ENCODE measurements around the gene MFF. TPM values are rescaled to one million over a fixed set of nuclear protein-coding genes. Genes with fewer than 3 reads are reported as not detected.

The MFF gene
- total RNA-seq, 1 experiment from 2014 or later = 161 TPM

GRCh38 chr2:227398684-227399670 lies 73.9 kb downstream of the MFF start:
- Histone ChIP-seq H3K4me1 (no peaks in the 10 kb centered on the region; the same call in 1 of the 2 replicates), H3K4me3 (ENCODE audit: low read depth, low read length) (no peak overlapping the region), H3K27me3 (replicated peaks; ENCODE audit: control insufficient read depth, insufficient read depth, low read length) (no peaks in the 10 kb centered on the region), H3K9me3 (no peaks in the 10 kb centered on the region), H3K36me3 (ENCODE audit: control insufficient read depth, insufficient read depth, low read length) (no peaks in the 10 kb centered on the region)
- peaks cover 29% of the 10 kb centered on the region for H3K4me1 Mint-ChIP-seq (ENCODE audit: low read depth, unreplicated experiment)
- ChIA-PET CTCF (interaction anchor here (0.6 kb wide), 2 partner anchors 14 to 19 kb away, joined by 3 to 4 read pairs; no protein-coding TSS in a partner anchor), POLR2A (no interaction called here)
- no peak overlapping the region for H3K27ac Mint-ChIP-seq (ENCODE audit: unreplicated experiment)
- TF ChIP-seq CTCF (IDR thresholded peaks at IDR 0.05; ENCODE audit: insufficient read depth in 1 of 2, low read depth in 1 of 2, low read length in 1 of 2, severe bottlenecking in 1 of 2, unreplicated experiment in 1 of 2) = no peak
- intact Hi-C loops (cut with micrococcal nuclease; ENCODE audit: unreplicated experiment) = no loop called here
- no TSS peak for BruUV-seq (replicated peaks)
- H3K36me3 Mint-ChIP-seq (ENCODE audit: insufficient read depth, unreplicated experiment) = peaks cover 6% of the 10 kb centered on the region
- H3K9me3 Mint-ChIP-seq (ENCODE audit: unreplicated experiment) = no peaks in the 10 kb centered on the region
- no peak overlapping the region for H3K4me3 Mint-ChIP-seq (ENCODE audit: unreplicated experiment)
- no peak for DNase-seq
- no peaks in the 10 kb centered on the region for H3K27me3 Mint-ChIP-seq (ENCODE audit: insufficient read depth, unreplicated experiment)

- Histone ChIP-seq H3K9me3 (no peaks in the 10 kb centered on the region), H3K27me3 (replicated peaks; ENCODE audit: control insufficient read depth, insufficient read depth, low read length) (no peaks in the 10 kb centered on the region), H3K4me3 (ENCODE audit: low read depth, low read length) (no peak overlapping the region), H3K36me3 (ENCODE audit: control insufficient read depth, insufficient read depth, low read length) (no peaks in the 10 kb centered on the region), H3K4me1 (peaks cover 4% of the 10 kb centered on the region)
- no peak for DNase-seq
- Mint-ChIP-seq H3K4me3 (ENCODE audit: unreplicated experiment) (no peak overlapping the region), H3K27ac (ENCODE audit: unreplicated experiment) (no peak overlapping the region), H3K9me3 (ENCODE audit: unreplicated experiment) (no peaks in the 10 kb centered on the region), H3K27me3 (ENCODE audit: insufficient read depth, unreplicated experiment) (no peaks in the 10 kb centered on the region), H3K36me3 (ENCODE audit: insufficient read depth, unreplicated experiment) (peaks cover 6% of the 10 kb centered on the region), H3K4me1 (ENCODE audit: low read depth, unreplicated experiment) (peaks cover 34% of the 10 kb centered on the region)
- no peak for TF ChIP-seq CTCF (IDR thresholded peaks at IDR 0.05; ENCODE audit: insufficient read depth in 1 of 2, low read depth in 1 of 2, low read length in 1 of 2, severe bottlenecking in 1 of 2, unreplicated experiment in 1 of 2)
- BruUV-seq (replicated peaks) = no TSS peak
- ChIA-PET POLR2A (no interaction called here), CTCF (no interaction called here)
- intact Hi-C loops (cut with micrococcal nuclease; ENCODE audit: unreplicated experiment) = no loop called here
These were observed 76.5 kb downstream of the MFF start for GRCh38 chr2:227401550-227401949.

- H3K4me3 ChIP-seq (ENCODE audit: low read depth, low read length) = no peak overlapping the region
- no peaks in the 10 kb centered on the region for H3K27me3 ChIP-seq (replicated peaks; ENCODE audit: control insufficient read depth, insufficient read depth, low read length)
- TF ChIP-seq CTCF (IDR thresholded peaks at IDR 0.05; ENCODE audit: insufficient read depth in 1 of 2, low read depth in 1 of 2, low read length in 1 of 2, severe bottlenecking in 1 of 2, unreplicated experiment in 1 of 2) = no peak
- intact Hi-C loops (cut with micrococcal nuclease; ENCODE audit: unreplicated experiment) = no loop called here
- no peaks in the 10 kb centered on the region for H3K9me3 ChIP-seq
- H3K4me1 ChIP-seq = peaks cover 8% of the 10 kb centered on the region
- Mint-ChIP-seq H3K4me3 (ENCODE audit: unreplicated experiment) (no peak overlapping the region), H3K4me1 (ENCODE audit: low read depth, unreplicated experiment) (peaks cover 41% of the 10 kb centered on the region), H3K9me3 (ENCODE audit: unreplicated experiment) (no peaks in the 10 kb centered on the region), H3K36me3 (ENCODE audit: insufficient read depth, unreplicated experiment) (peaks cover 6% of the 10 kb centered on the region), H3K27me3 (ENCODE audit: insufficient read depth, unreplicated experiment) (no peaks in the 10 kb centered on the region), H3K27ac (ENCODE audit: unreplicated experiment) (no peak overlapping the region)
- POLR2A ChIA-PET = no interaction called here
- no TSS peak for BruUV-seq (replicated peaks)
- H3K36me3 ChIP-seq (ENCODE audit: control insufficient read depth, insufficient read depth, low read length) = no peaks in the 10 kb centered on the region
- no peak for DNase-seq
- CTCF ChIA-PET = no interaction called here
These were observed 77.3 kb downstream of the MFF start for GRCh38 chr2:227402321-227402720.

Data from Caco-2 (cell line).